Measurements from ENCODE around the gene DYNLT5.
A peak's percentile ranks its signal among the peaks of the same experiment; 100 is the strongest.

The DYNLT5 gene

GRCh38 chr1:66752000-66752592 is at the start of gene DYNLT5:
DYNLT5 (plus strand) TSS chr1:66752459; CDS start chr1:66754659, 2,200 bp downstream.
- peak within 1 kb of the TSS; percentile 33; the same call in 1 of the 2 replicates for H3K4me3 ChIP-seq (ENCODE audit: low read depth, low read length)
- no peak for TF ChIP-seq CTCF (IDR thresholded peaks at IDR 0.05; ENCODE audit: low read depth, low read length)

GRCh38 chr1:66704177-66704875 is 47.9 kb upstream of the DYNLT5 start:
- no peak for TF ChIP-seq CTCF (IDR thresholded peaks at IDR 0.05; ENCODE audit: low read depth, low read length)
- no peak overlapping the region for H3K4me3 ChIP-seq (ENCODE audit: low read depth, low read length)

GRCh38 chr1:66705110-66705509 is 47.1 kb upstream of the DYNLT5 start:
- no peak for TF ChIP-seq CTCF (IDR thresholded peaks at IDR 0.05; ENCODE audit: low read depth, low read length)

GRCh38 chr1:66711420-66711819 is 40.8 kb upstream of the DYNLT5 start:
- no peak overlapping the region for H3K4me3 ChIP-seq (ENCODE audit: low read depth, low read length)
- no peak for TF ChIP-seq CTCF (IDR thresholded peaks at IDR 0.05; ENCODE audit: low read depth, low read length)

More at GRCh38 chr1:66705110-66705509, 47.1 kb upstream of the DYNLT5 start:
- no peak overlapping the region for H3K4me3 ChIP-seq (ENCODE audit: low read depth, low read length)

- no peak overlapping the region for H3K4me3 ChIP-seq (ENCODE audit: low read depth, low read length)
- no peak for TF ChIP-seq CTCF (IDR thresholded peaks at IDR 0.05; ENCODE audit: low read depth, low read length)
These were observed 39.4 kb upstream of the DYNLT5 start for GRCh38 chr1:66712839-66713238.

- H3K4me3 ChIP-seq (ENCODE audit: low read depth, low read length): no peak overlapping the region
These were observed 28.3 kb upstream of the DYNLT5 start for GRCh38 chr1:66723985-66724384.

More at GRCh38 chr1:66723985-66724384, 28.3 kb upstream of the DYNLT5 start:
- no peak for TF ChIP-seq CTCF (IDR thresholded peaks at IDR 0.05; ENCODE audit: low read depth, low read length)
